ENCODE measurements around the gene NWD2.
A peak's percentile ranks its signal among the peaks of the same experiment; 100 is the strongest.

Gene NWD2

GRCh38 chr4:37475776-37476175 is 231.2 kb downstream of the NWD2 start:
- no peak overlapping the region for H3K4me3 ChIP-seq (ENCODE audit: low read depth, low read length)
- no peak for DNase-seq (ENCODE audit: low read depth)
- TF ChIP-seq, protein P1, sequence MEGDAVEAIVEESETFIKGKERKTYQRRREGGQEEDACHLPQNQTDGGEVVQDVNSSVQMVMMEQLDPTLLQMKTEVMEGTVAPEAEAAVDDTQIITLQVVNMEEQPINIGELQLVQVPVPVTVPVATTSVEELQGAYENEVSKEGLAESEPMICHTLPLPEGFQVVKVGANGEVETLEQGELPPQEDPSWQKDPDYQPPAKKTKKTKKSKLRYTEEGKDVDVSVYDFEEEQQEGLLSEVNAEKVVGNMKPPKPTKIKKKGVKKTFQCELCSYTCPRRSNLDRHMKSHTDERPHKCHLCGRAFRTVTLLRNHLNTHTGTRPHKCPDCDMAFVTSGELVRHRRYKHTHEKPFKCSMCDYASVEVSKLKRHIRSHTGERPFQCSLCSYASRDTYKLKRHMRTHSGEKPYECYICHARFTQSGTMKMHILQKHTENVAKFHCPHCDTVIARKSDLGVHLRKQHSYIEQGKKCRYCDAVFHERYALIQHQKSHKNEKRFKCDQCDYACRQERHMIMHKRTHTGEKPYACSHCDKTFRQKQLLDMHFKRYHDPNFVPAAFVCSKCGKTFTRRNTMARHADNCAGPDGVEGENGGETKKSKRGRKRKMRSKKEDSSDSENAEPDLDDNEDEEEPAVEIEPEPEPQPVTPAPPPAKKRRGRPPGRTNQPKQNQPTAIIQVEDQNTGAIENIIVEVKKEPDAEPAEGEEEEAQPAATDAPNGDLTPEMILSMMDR (IDR thresholded peaks at IDR 0.05; ENCODE audit: control insufficient read depth, extremely low read depth, insufficient read depth): no peak

- no peak for DNase-seq (ENCODE audit: low read depth)
- TF ChIP-seq, protein P1 (IDR thresholded peaks at IDR 0.05; ENCODE audit: control insufficient read depth, extremely low read depth, insufficient read depth): no peak
- no peak overlapping the region for H3K4me3 ChIP-seq (ENCODE audit: low read depth, low read length)
Observed at GRCh38 chr4:37476256-37476655, 231.7 kb downstream of the NWD2 start.

DNA sequence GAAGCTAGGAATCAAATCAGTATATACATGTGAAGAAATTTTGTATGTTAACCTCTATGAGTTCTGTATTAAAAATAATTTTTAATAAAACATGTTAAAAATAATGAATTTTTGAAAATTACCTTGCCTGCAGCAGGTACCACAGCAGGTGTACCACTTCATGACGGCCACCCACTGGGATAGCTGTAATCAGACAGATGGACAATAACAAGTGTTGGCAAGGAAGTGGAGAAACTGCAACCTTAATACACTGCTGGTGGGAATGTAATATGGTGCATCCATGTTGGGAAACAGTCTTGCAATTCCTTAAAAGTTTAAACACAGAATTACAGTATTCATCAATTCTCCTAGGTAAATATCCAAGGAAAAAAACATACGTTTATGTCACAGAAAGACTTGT is 232.1 kb downstream of the NWD2 start:
- TF ChIP-seq, protein P1 (IDR thresholded peaks at IDR 0.05; ENCODE audit: control insufficient read depth, extremely low read depth, insufficient read depth): no peak
- no peak for DNase-seq (ENCODE audit: low read depth)
- H3K4me3 ChIP-seq (ENCODE audit: low read depth, low read length): no peak overlapping the region

- DNase-seq (ENCODE audit: low read depth): no peak
- TF ChIP-seq, protein P1 (IDR thresholded peaks at IDR 0.05; ENCODE audit: control insufficient read depth, extremely low read depth, insufficient read depth): no peak
- no peak overlapping the region for H3K4me3 ChIP-seq (ENCODE audit: low read depth, low read length)
Observed at GRCh38 chr4:37477126-37477525, 232.6 kb downstream of the NWD2 start.

DNA sequence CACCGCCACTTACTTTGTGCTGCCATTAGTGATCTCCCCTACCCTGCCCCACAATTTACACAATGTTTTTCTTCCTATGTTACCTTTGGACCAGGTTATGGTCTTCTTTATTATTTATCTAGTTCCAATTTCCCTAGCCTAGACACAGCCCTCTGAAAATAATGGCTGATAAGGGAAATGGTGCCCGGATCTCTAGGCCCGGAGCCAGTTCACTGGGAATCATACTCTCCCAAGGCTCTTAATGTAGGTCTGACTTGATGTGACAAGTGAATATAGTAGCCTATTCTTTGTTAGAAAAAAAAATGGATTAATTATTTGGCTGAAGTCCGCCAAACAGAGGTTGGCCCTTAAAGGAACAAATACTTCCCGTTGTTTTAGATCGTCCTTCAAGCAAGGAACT is 233.6 kb downstream of the NWD2 start:
- TF ChIP-seq, protein P1 (IDR thresholded peaks at IDR 0.05; ENCODE audit: control insufficient read depth, extremely low read depth, insufficient read depth): no peak
- H3K4me3 ChIP-seq (ENCODE audit: low read depth, low read length): no peak overlapping the region
- DNase-seq (ENCODE audit: low read depth): peak; percentile 23

DNA sequence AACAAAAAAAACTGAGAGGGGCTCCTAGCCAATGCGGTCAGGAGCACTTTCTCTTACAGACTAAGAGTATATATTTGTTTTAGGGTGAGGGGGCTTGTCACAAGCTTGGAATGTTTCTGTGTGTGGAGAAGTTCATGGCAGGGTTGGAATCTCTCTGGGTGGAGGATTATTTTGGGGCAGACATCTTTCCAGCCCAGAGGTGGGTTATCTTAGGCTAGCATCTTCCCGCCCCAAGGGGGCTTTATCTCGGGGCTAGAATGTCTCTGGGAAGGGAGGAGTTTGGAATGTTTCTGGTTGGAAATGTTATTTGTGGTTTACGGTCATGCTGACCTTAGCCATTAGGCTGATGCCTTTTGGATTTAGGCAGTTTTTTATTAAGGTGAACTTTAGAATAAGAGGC is 236.0 kb downstream of the NWD2 start:
- TF ChIP-seq, protein P1 (IDR thresholded peaks at IDR 0.05; ENCODE audit: control insufficient read depth, extremely low read depth, insufficient read depth): no peak
- DNase-seq (ENCODE audit: low read depth): no peak
- no peak overlapping the region for H3K4me3 ChIP-seq (ENCODE audit: low read depth, low read length)

GRCh38 chr4:37481547-37482122 is 237.1 kb downstream of the NWD2 start:
- no peak overlapping the region for H3K4me3 ChIP-seq (ENCODE audit: low read depth, low read length)
- TF ChIP-seq, protein P1 (IDR thresholded peaks at IDR 0.05; ENCODE audit: control insufficient read depth, extremely low read depth, insufficient read depth): no peak
- no peak for DNase-seq (ENCODE audit: low read depth)
